Muscle layer of duodenum (tissue), 2 donors: ENCODE measurements around the gene MPV17.

Experiments
- H3K27ac ChIP-seq: one replicate; pipeline ENCODE4 v1.7.0; 2013; ENCODE audit warnings: mild to moderate bottlenecking, low read length
- H3K27me3 ChIP-seq: one replicate; pipeline ENCODE4 v1.7.0; 2013; ENCODE audit warnings: low read depth, mild to moderate bottlenecking, control low read depth, low read length
- H3K36me3 ChIP-seq, 2 donors: one replicate each; pipeline ENCODE4 v1.7.0; 2013; ENCODE audit warnings: low read length in 2 of 2, control low read depth in 1 of 2, mild to moderate bottlenecking in 1 of 2; ENCODE audit not compliant: insufficient read depth in 2 of 2, control insufficient read depth in 1 of 2
- H3K4me1 ChIP-seq, 2 donors: one replicate each; pipeline ENCODE4 v1.7.0; 2013; ENCODE audit warnings: low read length in 2 of 2, mild to moderate bottlenecking in 2 of 2, control low read depth in 1 of 2, moderate library complexity in 1 of 2; ENCODE audit not compliant: insufficient read depth in 2 of 2, control insufficient read depth in 1 of 2
- H3K4me3 ChIP-seq, 2 donors: one replicate each; pipeline ENCODE4 v1.7.0; 2013; ENCODE audit warnings: low read length in 2 of 2, low read depth in 1 of 2, mild to moderate bottlenecking in 1 of 2
- H3K9me3 ChIP-seq, 2 donors: one replicate each; pipeline ENCODE4 v1.7.0; 2013; ENCODE audit warnings: low read length in 2 of 2, control low read depth in 1 of 2, mild to moderate bottlenecking in 1 of 2; ENCODE audit not compliant: control insufficient read depth in 1 of 2
- donor health status: healthy.

Gene MPV17

GRCh38 chr2:27322766-27323595 lies at the start of gene MPV17:
MPV17 (minus strand) TSS chr2:27323097; CDS start chr2:27322517, 580 bp downstream.
- H3K4me1 ChIP-seq = peaks cover 5 to 14% of the 10 kb centered on the region in 2 donors
- no peaks in the 10 kb centered on the region for H3K27me3 ChIP-seq
- no peaks in the 10 kb centered on the region for H3K9me3 ChIP-seq
- peak within 1 kb of the TSS; percentile 93 for H3K27ac ChIP-seq
- H3K36me3 ChIP-seq = peaks cover 13 to 34% of the 10 kb centered on the region in 2 donors
- H3K4me3 ChIP-seq = peak within 1 kb of the TSS; percentile 78 to 84

GRCh38 chr2:27370816-27371620 lies 48.1 kb upstream of the MPV17 start:
- no peaks in the 10 kb centered on the region for H3K9me3 ChIP-seq
- H3K36me3 ChIP-seq = peaks cover 54 to 69% of the 10 kb centered on the region in 2 donors
- H3K4me1 ChIP-seq = peaks cover 18 to 32% of the 10 kb centered on the region in 2 donors
- H3K27me3 ChIP-seq = no peaks in the 10 kb centered on the region
- H3K27ac ChIP-seq = peak overlapping the region; percentile 89
- peak overlapping the region; percentile 86 to 97 for H3K4me3 ChIP-seq

GRCh38 chr2:27370026-27370815 lies 47.3 kb upstream of the MPV17 start, which contains the start of the genes EIF2B4 and SNX17:
EIF2B4 (minus strand) TSS chr2:27370338; CDS start chr2:27370314, 24 bp downstream.
SNX17 (plus strand) TSS chr2:27370616; CDS start chr2:27370744, 128 bp downstream.
- peaks cover 18 to 32% of the 10 kb centered on the region in 2 donors for H3K4me1 ChIP-seq
- H3K27ac ChIP-seq = peak within 1 kb of the TSS; percentile 89
- H3K9me3 ChIP-seq = no peaks in the 10 kb centered on the region
- H3K36me3 ChIP-seq = peaks cover 52 to 69% of the 10 kb centered on the region in 2 donors
- H3K27me3 ChIP-seq = no peaks in the 10 kb centered on the region
- peak within 1 kb of the TSS; percentile 86 to 97 for H3K4me3 ChIP-seq

- H3K4me3 ChIP-seq = peak overlapping the region; percentile 86 to 97
- peaks cover 49 to 64% of the 10 kb centered on the region in 2 donors for H3K36me3 ChIP-seq
- H3K9me3 ChIP-seq = no peaks in the 10 kb centered on the region
- peak overlapping the region; percentile 82 for H3K27ac ChIP-seq
- no peaks in the 10 kb centered on the region for H3K27me3 ChIP-seq
- peaks cover 18 to 32% of the 10 kb centered on the region in 2 donors for H3K4me1 ChIP-seq
These were observed 46.7 kb upstream of the MPV17 start for GRCh38 chr2:27369471-27370025.

GRCh38 chr2:27363933-27364332 lies 41.0 kb upstream of the MPV17 start:
- Histone ChIP-seq H3K4me3 (no peak overlapping the region), H3K27ac (no peak overlapping the region), H3K27me3 (no peaks in the 10 kb centered on the region), H3K9me3 (no peaks in the 10 kb centered on the region), H3K4me1 (peaks cover 4 to 6% of the 10 kb centered on the region in 2 donors), H3K36me3 (peaks cover 38 to 48% of the 10 kb centered on the region in 2 donors)

GRCh38 chr2:27362678-27363420 lies 40.0 kb upstream of the MPV17 start:
- H3K27me3 ChIP-seq = no peaks in the 10 kb centered on the region
- no peak overlapping the region for H3K27ac ChIP-seq
- H3K9me3 ChIP-seq = no peaks in the 10 kb centered on the region
- H3K36me3 ChIP-seq = peaks cover 31 to 38% of the 10 kb centered on the region in 2 donors
- no peak overlapping the region for H3K4me3 ChIP-seq
- H3K4me1 ChIP-seq = no peaks in the 10 kb centered on the region

- Histone ChIP-seq H3K9me3 (no peaks in the 10 kb centered on the region), H3K4me3 (peak within 1 kb of the TSS; percentile 99 to 100), H3K4me1 (peaks cover 5 to 23% of the 10 kb centered on the region in 2 donors), H3K27ac (peak within 1 kb of the TSS; percentile 95), H3K36me3 (peaks cover 0 to 5% of the 10 kb centered on the region in 2 donors), H3K27me3 (no peaks in the 10 kb centered on the region)
These were observed 33.7 kb upstream of the MPV17 start, which contains the start of gene GTF3C2 for GRCh38 chr2:27356382-27357181. GTF3C2 (minus strand) TSS chr2:27356764; CDS start chr2:27343554, 13,210 bp downstream.

DNA sequence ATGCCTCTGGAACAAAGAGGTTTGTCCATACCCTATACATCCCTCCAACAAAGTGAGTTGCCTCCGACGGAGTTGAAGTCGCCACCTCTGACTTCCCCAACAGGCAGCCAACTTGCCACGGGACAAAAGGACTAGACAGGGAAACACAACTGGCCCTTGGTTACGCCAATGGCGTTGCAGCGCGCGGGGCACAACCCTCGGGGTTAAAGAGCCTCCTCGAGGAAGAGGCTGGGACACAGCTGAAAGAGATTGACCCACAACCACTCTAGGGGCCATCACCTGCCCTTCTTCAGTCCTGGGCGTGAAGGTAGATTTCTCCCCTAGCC lies 33.1 kb upstream of the MPV17 start:
- Histone ChIP-seq H3K36me3 (peaks cover 0 to 5% of the 10 kb centered on the region in 2 donors), H3K27ac (peak overlapping the region; percentile 95), H3K4me3 (peak overlapping the region; percentile 99 to 100), H3K9me3 (no peaks in the 10 kb centered on the region), H3K27me3 (no peaks in the 10 kb centered on the region), H3K4me1 (peaks cover 5 to 23% of the 10 kb centered on the region in 2 donors)

- H3K27ac ChIP-seq = no peak overlapping the region
- peaks cover 4 to 5% of the 10 kb centered on the region in 2 donors for H3K36me3 ChIP-seq
- H3K4me3 ChIP-seq = no peak overlapping the region
- peaks cover 5 to 23% of the 10 kb centered on the region in 2 donors for H3K4me1 ChIP-seq
- H3K9me3 ChIP-seq = no peaks in the 10 kb centered on the region
- no peaks in the 10 kb centered on the region for H3K27me3 ChIP-seq
These were observed 31.7 kb upstream of the MPV17 start for GRCh38 chr2:27354597-27354927.
